Stimulated activated CD4-positive, alpha-beta T cell treated with anti-CD3 and anti-CD28 coated beads, Interleukin-1b, Interleukin-23, amount 100 ng/mL, for 4 hours (primary cell): ENCODE results near the gene F12.
"Not testable (repeated sequence)": the region's sequence is repeated elsewhere in the genome, so short reads cannot be mapped to it uniquely, and the experiment has no call there.

ENCODE experiments used
- DNase-seq, 2 donors: peaks; one replicate each; pipeline ENCODE4 v3.0.0-alpha.2; 2020; ENCODE audit warnings: low read depth in 2 of 2

The F12 gene

GRCh38 chr5:177369645-177370440 is 39.5 kb downstream of the F12 start:
- no peak for DNase-seq

GRCh38 chr5:177368869-177369644 is 40.3 kb downstream of the F12 start:
- DNase-seq = no peak

GRCh38 chr5:177367981-177368868 is 41.1 kb downstream of the F12 start:
- no peak for DNase-seq

- DNase-seq = no peak
Observed at GRCh38 chr5:177367323-177367848, 42.0 kb downstream of the F12 start.

- no peak for DNase-seq
Observed at GRCh38 chr5:177366528-177367322, 42.6 kb downstream of the F12 start.

GRCh38 chr5:177365845-177366527 is 43.4 kb downstream of the F12 start:
- no peak for DNase-seq

GRCh38 chr5:177364159-177364962 is 45.0 kb downstream of the F12 start:
- DNase-seq = no peak

- no peak for DNase-seq
Observed at GRCh38 chr5:177363565-177363964, 45.8 kb downstream of the F12 start.

GRCh38 chr5:177362610-177363507 is 46.5 kb downstream of the F12 start:
- DNase-seq = peak; percentile 55 to 70

- no peak for DNase-seq
Observed at GRCh38 chr5:177362292-177362609, 47.1 kb downstream of the F12 start.

- no peak for DNase-seq
Observed at GRCh38 chr5:177361418-177362291, 47.7 kb downstream of the F12 start.

- not testable (repeated sequence) for DNase-seq
Observed at GRCh38 chr5:177360740-177361139, 48.6 kb downstream of the F12 start.

- DNase-seq = no peak
Observed at GRCh38 chr5:177359860-177360259, 49.5 kb downstream of the F12 start.

GRCh38 chr5:177359451-177359851 is 49.9 kb downstream of the F12 start:
- no peak for DNase-seq

- DNase-seq = no peak
Observed at GRCh38 chr5:177358370-177358819, 51.0 kb downstream of the F12 start.

- DNase-seq = peak; percentile 40 to 51
Observed at GRCh38 chr5:177357459-177358351, 51.7 kb downstream of the F12 start, which contains the start of gene RGS14. RGS14 (plus strand) TSS chr5:177357924; CDS start chr5:177358025, 101 bp downstream.

GRCh38 chr5:177357146-177357458 is 52.3 kb downstream of the F12 start:
- no peak for DNase-seq
